Measurements from ENCODE around the gene PLEKHF1. TPM values are rescaled to one million over a fixed set of nuclear protein-coding genes. Genes with fewer than 3 reads are reported as not detected.

The PLEKHF1 gene
- total and polyA plus RNA-seq, 2 experiments from 2014 or later: 9.3 to 18.0 TPM

DNA sequence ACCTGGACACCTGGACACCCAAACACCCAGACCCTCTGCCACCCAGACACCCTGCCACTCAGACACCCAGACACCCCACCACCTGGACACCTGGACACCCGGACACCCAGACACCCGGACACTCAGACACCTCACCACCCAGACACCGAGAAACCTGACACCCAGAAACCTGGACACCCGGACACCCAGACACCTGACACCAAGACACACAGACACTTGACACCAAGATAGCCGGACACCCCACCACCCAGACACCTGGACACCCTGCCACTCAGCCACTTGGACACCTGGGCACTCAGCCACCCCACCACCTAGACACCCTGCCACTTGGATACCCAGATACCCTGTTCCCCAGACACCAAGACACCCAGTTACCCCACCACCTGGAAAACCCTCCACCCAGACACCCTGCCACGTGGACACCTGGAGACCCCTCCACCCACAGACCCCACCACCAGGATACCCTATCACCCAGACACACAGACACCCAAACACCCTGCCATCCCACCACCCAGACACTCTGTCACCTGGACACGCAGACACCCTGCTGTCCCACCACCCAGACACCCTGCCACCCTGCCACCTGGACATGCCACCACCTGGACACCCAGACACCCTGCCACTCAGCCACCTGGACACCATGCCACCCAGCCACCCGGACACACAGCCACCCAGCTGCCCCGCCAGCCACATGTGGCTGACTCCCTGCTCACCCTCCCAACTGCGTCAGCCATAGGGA lies 32.4 kb downstream of the PLEKHF1 start:
- Histone ChIP-seq H3K4me2 (ENCODE audit: unreplicated experiment) (no peak overlapping the region), H3K27me3 (replicated peaks; ENCODE audit: insufficient read depth) (no peaks in the 10 kb centered on the region), H3K4me3 (no peak overlapping the region), H2AFZ (no peak overlapping the region), H3K27ac (no peak overlapping the region), H3K9ac (no peak overlapping the region), H3F3A (ENCODE audit: insufficient read depth) (peaks cover 9% of the 10 kb centered on the region), H3K9me3 (ENCODE audit: low read depth) (no peaks in the 10 kb centered on the region), H4K20me1 (ENCODE audit: insufficient read depth) (no peaks in the 10 kb centered on the region), H3K79me2 (ENCODE audit: insufficient read depth) (no peaks in the 10 kb centered on the region), H3K4me1 (ENCODE audit: insufficient read depth) (no peaks in the 10 kb centered on the region), H3K36me3 (ENCODE audit: low read depth) (no peaks in the 10 kb centered on the region; the same call in 1 of the 2 replicates), H3K9me2 (ENCODE audit: insufficient read depth) (no peaks in the 10 kb centered on the region)
- in situ Hi-C loops (cut with MboI): no loop called here
- 83 to 87% methylated on average over 9 to 10 of the region's 10 CpGs for WGBS, 2 experiments (ENCODE audit: low coverage in 1 of 2, low lambda C conversion rate in 2 of 2, missing lambda C conversion rate in 2 of 2)
- no peak for TF ChIP-seq EZH2 (IDR thresholded peaks at IDR 0.05; ENCODE audit: insufficient read depth, poor library complexity, severe bottlenecking)
- TF ChIP-seq EZH2phosphoT487 (IDR thresholded peaks at IDR 0.05; ENCODE audit: insufficient read depth, low read depth): no peak
- DNase-seq: no peak

DNA sequence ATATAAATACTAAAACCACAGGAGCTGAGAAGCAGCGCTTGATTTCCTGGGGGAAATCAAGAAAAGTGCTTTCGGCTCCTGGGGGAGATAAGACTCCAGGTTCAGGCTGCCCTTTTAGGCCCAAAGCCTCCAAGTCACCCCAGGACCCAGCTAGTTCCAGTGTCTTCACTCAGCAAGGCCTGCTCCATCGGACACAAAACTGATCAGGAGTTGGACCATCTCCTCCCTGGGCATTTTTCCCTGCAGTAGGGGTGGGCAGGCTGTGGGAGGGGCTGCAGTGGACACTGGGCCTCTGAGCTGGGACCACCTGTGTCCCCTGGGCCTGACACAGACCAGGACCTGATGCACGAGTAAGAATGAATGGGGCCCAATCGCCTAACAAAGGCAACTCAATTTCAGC lies 34.6 kb downstream of the PLEKHF1 start:
- H3K4me1 ChIP-seq (ENCODE audit: insufficient read depth): no peaks in the 10 kb centered on the region

GRCh38 chr19:29700498-29700897 lies 35.2 kb downstream of the PLEKHF1 start:
- Histone ChIP-seq H3K4me2 (ENCODE audit: unreplicated experiment) (no peak overlapping the region), H3K27me3 (replicated peaks; ENCODE audit: insufficient read depth) (no peaks in the 10 kb centered on the region), H3K9me2 (ENCODE audit: insufficient read depth) (no peaks in the 10 kb centered on the region), H3K36me3 (ENCODE audit: low read depth) (no peaks in the 10 kb centered on the region; the same call in 1 of the 2 replicates), H3K4me1 (ENCODE audit: insufficient read depth) (no peaks in the 10 kb centered on the region), H2AFZ (no peak overlapping the region), H3K27ac (no peak overlapping the region), H3K9ac (no peak overlapping the region), H4K20me1 (ENCODE audit: insufficient read depth) (no peaks in the 10 kb centered on the region), H3K79me2 (ENCODE audit: insufficient read depth) (no peaks in the 10 kb centered on the region), H3K9me3 (ENCODE audit: low read depth) (no peaks in the 10 kb centered on the region), H3F3A (ENCODE audit: insufficient read depth) (peaks cover 9% of the 10 kb centered on the region), H3K4me3 (no peak overlapping the region)
- DNase-seq: no peak
- WGBS, 2 experiments (ENCODE audit: low coverage in 1 of 2, low lambda C conversion rate in 2 of 2, missing lambda C conversion rate in 2 of 2): 69 to 73% methylated on average over 6 of the region's 6 CpGs
- in situ Hi-C loops (cut with MboI): no loop called here
- TF ChIP-seq EZH2 (IDR thresholded peaks at IDR 0.05; ENCODE audit: insufficient read depth, poor library complexity, severe bottlenecking) (no peak), EZH2phosphoT487 (IDR thresholded peaks at IDR 0.05; ENCODE audit: insufficient read depth, low read depth) (no peak)

More for the DNA sequence above, 34.6 kb downstream of the PLEKHF1 start:
- no peaks in the 10 kb centered on the region for H3K27me3 ChIP-seq (replicated peaks; ENCODE audit: insufficient read depth)
- H3K9me3 ChIP-seq (ENCODE audit: low read depth): no peaks in the 10 kb centered on the region
- H4K20me1 ChIP-seq (ENCODE audit: insufficient read depth): no peaks in the 10 kb centered on the region
- peaks cover 9% of the 10 kb centered on the region for H3F3A ChIP-seq (ENCODE audit: insufficient read depth)
- no peak overlapping the region for H3K9ac ChIP-seq
- in situ Hi-C loops (cut with MboI): no loop called here
- H3K4me3 ChIP-seq: no peak overlapping the region
- no peak for DNase-seq
- no peak overlapping the region for H2AFZ ChIP-seq
- 68 to 70% methylated on average over 5 of the region's 5 CpGs for WGBS, 2 experiments (ENCODE audit: low coverage in 1 of 2, low lambda C conversion rate in 2 of 2, missing lambda C conversion rate in 2 of 2)
- H3K27ac ChIP-seq: no peak overlapping the region
- TF ChIP-seq EZH2 (IDR thresholded peaks at IDR 0.05; ENCODE audit: insufficient read depth, poor library complexity, severe bottlenecking): no peak
- no peak for TF ChIP-seq EZH2phosphoT487 (IDR thresholded peaks at IDR 0.05; ENCODE audit: insufficient read depth, low read depth)
- H3K79me2 ChIP-seq (ENCODE audit: insufficient read depth): no peaks in the 10 kb centered on the region
- H3K9me2 ChIP-seq (ENCODE audit: insufficient read depth): no peaks in the 10 kb centered on the region
- no peak overlapping the region for H3K4me2 ChIP-seq (ENCODE audit: unreplicated experiment)
- no peaks in the 10 kb centered on the region; the same call in 1 of the 2 replicates for H3K36me3 ChIP-seq (ENCODE audit: low read depth)

GRCh38 chr19:29702161-29702962 lies 37.1 kb downstream of the PLEKHF1 start:
- no peak for DNase-seq
- no peak for TF ChIP-seq EZH2 (IDR thresholded peaks at IDR 0.05; ENCODE audit: insufficient read depth, poor library complexity, severe bottlenecking)
- TF ChIP-seq EZH2phosphoT487 (IDR thresholded peaks at IDR 0.05; ENCODE audit: insufficient read depth, low read depth): no peak
- no peak overlapping the region for H2AFZ ChIP-seq
- no peaks in the 10 kb centered on the region; the same call in 1 of the 2 replicates for H3K36me3 ChIP-seq (ENCODE audit: low read depth)
- H3K9ac ChIP-seq: no peak overlapping the region
- no peaks in the 10 kb centered on the region for H4K20me1 ChIP-seq (ENCODE audit: insufficient read depth)
- H3K4me3 ChIP-seq: no peak overlapping the region
- in situ Hi-C loops (cut with MboI): no loop called here
- no peaks in the 10 kb centered on the region for H3K4me1 ChIP-seq (ENCODE audit: insufficient read depth)
- WGBS, 2 experiments (ENCODE audit: low coverage in 1 of 2, low lambda C conversion rate in 2 of 2, missing lambda C conversion rate in 2 of 2): 89% methylated on average over 30 of the region's 30 CpGs
- H3K79me2 ChIP-seq (ENCODE audit: insufficient read depth): no peaks in the 10 kb centered on the region
- no peak overlapping the region for H3K4me2 ChIP-seq (ENCODE audit: unreplicated experiment)
- H3K27ac ChIP-seq: no peak overlapping the region
- peaks cover 9% of the 10 kb centered on the region for H3F3A ChIP-seq (ENCODE audit: insufficient read depth)
- H3K9me3 ChIP-seq (ENCODE audit: low read depth): no peaks in the 10 kb centered on the region
- no peaks in the 10 kb centered on the region for H3K9me2 ChIP-seq (ENCODE audit: insufficient read depth)
- H3K27me3 ChIP-seq (replicated peaks; ENCODE audit: insufficient read depth): no peaks in the 10 kb centered on the region

All from GM23248 (cell line).